GM19438 (cell line): ENCODE data around the gene MAGI1.

ENCODE experiments used
- ATAC-seq: cut with Tn5 transposase; IDR thresholded peaks from one replicate; pipeline ENCODE4 v1.9.1; 2021; ENCODE audit warnings: low read depth; ENCODE audit not compliant: unreplicated experiment

Gene MAGI1

GRCh38 chr3:65701516-65701915, 337.2 kb downstream of the MAGI1 start:
- no peak for ATAC-seq

DNA sequence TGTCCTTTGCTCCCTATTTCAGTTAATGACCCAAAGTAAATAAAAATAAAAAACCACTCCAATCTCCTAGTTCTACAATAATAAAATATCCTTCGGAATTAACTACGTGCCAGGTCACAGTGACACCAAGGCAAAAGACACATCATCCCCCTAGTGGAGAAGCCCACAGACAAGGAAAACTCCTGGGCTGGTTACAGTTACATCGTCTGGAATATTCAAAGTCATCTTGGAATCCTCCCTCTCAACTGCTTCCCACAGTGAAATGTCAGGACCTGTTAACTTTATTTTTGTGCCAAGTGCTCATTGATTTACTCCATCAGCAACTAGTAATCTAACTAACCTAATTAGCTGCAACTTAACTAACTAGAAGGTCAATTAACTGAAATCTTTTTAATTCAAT, 349.3 kb downstream of the MAGI1 start:
- ATAC-seq = no peak

- no peak for ATAC-seq
Observed at GRCh38 chr3:65687741-65688140, 351.0 kb downstream of the MAGI1 start.

DNA sequence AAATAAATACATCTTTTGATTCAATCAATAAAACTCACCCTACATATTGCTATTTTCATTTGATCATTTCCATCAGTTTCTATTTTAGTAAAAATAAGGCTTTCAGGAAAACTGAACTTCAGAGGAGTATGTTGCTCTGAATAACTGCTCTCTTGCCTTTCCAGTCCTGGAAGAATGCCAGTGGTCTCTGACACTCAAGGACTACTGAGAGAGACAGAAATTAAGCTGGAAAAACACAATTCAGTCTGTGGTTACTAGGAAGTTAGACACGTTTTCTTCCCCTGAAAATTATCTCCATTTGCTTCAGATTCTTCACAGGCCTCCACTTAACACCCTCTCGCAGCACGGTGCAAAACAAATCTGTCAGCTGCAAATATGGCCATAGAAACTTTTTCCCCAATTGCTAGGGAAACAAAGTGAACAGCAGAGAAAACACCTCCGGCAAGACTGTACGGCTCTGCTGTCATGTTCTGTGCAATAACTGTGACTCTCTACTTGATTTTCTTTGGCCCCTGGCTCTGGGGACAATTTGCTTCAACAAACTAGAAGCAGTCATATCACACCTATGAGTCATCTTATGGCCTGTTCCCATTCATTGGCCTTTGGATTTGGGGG, 353.0 kb downstream of the MAGI1 start:
- no peak for ATAC-seq

DNA sequence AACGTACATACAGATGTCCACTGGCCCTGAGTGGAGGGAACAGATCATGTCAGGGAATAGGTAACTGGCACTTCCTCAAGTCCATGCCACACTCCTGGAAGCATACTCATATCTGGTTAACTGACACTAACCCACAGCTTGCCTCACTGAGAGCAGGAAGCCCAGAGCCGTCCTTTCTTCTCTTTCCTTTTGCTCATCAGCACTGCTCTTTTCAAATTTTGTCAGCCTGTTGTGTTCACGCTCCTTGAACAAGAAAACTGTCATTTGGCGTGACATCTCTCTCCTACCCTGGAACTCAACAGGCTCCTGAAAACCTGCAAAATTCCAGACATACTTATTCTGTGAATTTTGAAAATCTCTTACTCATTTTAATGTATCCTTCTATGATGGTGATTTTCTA, 360.2 kb downstream of the MAGI1 start:
- ATAC-seq = no peak

DNA sequence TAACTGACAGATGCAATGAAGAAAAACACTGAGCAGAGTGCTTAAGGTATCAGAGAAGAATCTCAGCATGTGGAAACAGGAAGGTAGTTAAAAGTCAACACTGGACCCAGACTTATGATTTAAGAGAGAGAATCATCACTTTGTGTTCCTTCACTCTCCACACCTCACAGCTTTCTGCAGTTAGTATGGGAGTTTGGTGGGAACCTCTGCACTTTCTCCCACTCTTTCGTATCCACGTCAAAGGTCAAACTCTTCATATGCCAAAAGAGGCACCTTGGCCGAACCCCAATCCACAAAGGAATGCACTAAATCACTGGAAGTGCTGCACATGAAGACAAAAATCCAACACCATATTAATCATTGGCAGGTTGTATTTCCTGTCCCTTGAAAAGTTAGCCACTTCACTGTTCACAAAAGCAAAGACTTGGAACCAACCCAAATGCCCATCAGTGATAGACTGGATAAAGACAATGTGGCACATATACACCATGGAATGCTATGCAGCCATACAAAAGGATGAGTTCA, 361.2 kb downstream of the MAGI1 start:
- ATAC-seq = no peak

DNA sequence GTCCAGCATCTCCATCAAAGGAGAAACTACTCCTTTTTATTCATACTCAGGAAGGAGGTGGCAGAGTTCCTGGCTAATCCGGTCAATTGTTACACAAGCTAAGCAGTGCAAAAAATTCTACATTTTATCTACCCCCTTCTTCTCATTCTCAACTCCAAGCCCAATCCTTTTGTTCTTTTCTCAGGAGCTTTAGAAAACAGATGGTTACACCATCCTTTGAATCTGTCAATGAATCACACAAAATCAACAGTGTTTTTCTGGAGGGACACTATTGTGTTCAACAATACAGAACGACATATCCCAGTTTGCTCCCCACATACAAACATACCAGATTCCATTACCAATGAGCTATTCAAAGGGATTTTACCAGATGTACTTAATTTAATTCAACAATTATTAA, 362.1 kb downstream of the MAGI1 start:
- no peak for ATAC-seq

- ATAC-seq = no peak
Observed at GRCh38 chr3:65675011-65675410, 363.7 kb downstream of the MAGI1 start.

DNA sequence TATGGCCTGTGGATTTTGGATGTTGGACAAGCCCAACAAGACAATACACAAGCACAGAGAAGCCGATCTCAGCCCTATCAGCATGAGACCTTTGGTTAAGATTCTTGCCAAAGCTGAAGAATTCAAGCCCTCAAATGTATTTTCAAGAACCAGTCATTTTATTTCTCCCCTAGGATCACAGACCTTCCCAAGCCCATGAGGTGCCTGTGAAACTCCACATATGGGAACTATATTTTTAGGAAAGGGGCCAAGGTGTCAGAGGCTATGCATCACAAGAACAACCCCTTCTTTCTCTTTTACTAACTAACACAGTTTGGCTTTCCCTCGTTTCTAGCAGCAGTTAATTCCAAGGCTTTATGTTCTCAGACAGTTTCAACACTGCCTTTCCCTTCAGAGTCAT, 364.5 kb downstream of the MAGI1 start:
- ATAC-seq = no peak

- ATAC-seq = no peak
Observed at GRCh38 chr3:65672871-65673815, 365.6 kb downstream of the MAGI1 start.

DNA sequence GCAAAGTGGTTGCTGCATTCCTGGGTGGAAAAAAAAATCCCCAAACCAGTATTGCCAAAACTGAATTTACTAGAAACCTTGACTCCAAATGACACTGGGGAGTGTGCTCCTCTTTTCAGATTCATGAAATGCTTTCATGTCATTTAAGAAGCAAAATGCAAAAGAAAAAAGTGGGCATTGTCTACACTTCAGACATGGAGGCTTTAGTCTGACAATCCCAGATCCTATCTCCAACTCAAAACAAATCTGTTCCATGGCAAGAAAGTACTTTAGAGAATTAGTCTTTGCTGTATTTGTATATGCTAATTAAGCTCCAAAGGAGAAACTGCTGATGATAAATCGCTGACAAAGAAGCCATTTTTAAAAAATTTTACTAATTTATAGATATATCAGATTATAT, 366.7 kb downstream of the MAGI1 start:
- no peak for ATAC-seq

GRCh38 chr3:65671004-65671403, 367.7 kb downstream of the MAGI1 start:
- no peak for ATAC-seq

DNA sequence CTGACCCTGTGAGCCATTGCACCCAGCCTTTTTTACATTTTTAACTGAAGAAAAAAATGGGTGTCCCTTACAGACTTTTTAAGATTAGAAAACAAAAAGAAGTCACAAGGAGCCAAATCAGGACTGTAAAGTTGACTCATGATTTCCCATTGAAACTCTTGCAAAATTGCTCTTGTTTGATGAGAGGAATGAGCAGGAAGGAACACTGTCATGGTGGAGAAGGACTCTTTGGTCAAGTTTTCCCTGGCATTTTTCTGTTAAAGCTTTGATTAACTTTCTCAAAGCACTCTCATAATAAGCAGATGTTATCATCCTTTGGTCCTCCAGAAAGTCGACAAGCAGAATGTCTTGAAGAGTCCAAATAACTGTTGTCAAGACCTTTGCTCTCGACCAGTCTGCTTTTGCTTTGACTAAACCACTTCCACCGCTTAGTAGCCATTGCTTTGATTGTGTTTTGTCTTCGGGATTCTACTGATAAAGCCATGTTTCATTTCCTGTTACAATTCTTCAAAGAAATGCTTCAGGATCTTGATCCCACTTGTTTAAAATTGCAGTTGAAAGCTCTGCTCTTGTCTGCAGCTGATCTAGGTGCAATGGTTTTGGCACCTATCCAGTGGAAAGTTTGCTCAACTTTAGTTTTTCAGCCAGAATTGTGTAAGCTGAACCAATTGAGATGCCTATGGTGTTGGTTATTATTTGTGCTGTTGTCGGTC, 369.4 kb downstream of the MAGI1 start:
- ATAC-seq = no peak

DNA sequence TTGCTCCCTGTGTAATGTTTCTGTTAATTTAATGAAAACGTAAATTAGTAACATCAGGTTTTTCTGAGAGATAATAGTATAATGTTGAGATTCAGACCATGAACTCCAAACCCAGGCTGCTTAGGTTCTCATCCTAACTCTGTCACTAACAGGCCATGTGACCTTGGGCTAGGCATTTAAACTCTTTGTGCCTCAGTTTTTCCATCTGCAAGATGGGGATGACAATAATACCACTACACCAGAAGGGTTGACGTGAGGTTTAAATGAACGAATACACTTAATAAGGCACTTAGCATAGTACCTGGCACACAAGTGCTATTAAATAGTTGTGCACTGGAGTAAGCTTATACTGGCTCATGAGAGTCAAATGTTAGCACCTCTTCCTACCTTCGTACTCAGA, 370.8 kb downstream of the MAGI1 start:
- ATAC-seq = no peak

GRCh38 chr3:65666448-65667091, 372.1 kb downstream of the MAGI1 start:
- no peak for ATAC-seq

DNA sequence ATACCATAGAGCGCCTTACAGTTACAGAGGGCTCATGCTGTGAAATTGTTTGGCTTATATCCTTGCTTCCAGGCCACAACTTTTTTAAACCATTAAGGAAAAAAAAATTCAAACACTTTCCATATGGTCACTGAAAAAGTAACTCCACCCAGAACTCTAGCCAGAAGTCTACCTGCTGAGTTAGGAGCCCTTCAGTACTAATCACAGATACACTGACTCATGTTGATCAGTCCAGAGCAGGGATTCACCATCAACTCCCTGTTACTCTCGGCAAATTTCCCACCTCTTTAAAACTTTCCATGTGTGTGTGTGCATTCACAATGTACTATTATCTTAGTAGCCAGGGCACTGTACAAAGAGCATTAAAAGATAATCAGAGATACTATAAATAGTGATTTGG, 372.8 kb downstream of the MAGI1 start:
- no peak for ATAC-seq

DNA sequence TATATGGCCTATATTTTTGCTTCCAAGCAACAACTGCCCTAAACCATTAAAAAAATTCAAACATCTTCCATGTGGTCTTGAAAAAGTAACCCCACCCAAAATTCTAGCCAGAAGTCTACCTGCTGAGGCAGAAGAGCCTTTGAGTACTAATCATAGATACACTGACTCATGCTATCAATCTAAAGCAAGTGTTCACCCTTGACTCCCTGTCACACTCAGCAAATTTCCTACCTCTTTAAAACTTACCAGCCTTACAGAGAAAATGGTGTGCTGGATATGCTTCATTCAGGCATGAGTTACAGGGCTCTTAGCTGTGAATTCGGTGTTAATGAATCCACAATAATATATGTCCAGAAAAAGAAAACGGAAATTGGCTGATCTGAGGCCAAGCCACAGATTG, 373.8 kb downstream of the MAGI1 start:
- ATAC-seq = no peak

- ATAC-seq = no peak
Observed at GRCh38 chr3:65664446-65664845, 374.3 kb downstream of the MAGI1 start.

DNA sequence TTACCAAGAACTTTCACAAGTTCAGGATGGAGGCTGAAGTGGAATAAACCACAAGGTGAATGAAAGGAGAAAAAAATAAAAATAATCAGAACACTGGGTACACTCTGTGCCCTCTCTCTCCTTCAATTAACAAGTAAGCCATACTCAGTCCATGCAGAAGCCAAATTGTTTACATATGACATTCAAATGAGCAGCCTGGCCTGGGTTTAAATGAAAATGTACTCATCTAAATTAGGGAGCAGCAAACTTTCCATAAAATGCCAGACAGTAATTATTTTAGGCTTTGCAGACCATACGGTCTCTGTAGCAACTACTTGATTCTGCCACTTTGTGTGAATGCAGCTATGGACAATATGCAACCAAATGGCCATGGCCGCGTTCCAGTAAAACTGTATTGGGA, 376.6 kb downstream of the MAGI1 start:
- ATAC-seq = no peak

GRCh38 chr3:65660000-65660598, 378.6 kb downstream of the MAGI1 start:
- ATAC-seq = no peak
